ENCODE results near the gene SLC22A31. TPM values are rescaled to one million over a fixed set of nuclear protein-coding genes. Genes with fewer than 3 reads are reported as not detected.

SLC22A31 gene
- total and polyA plus RNA-seq, 9 of the 15 experiments (the other 6 are each of a cell fraction or from before 2014, with no cell fraction given) = 0.29 to 2.2 (median 0.47) TPM; not detected in 3

DNA sequence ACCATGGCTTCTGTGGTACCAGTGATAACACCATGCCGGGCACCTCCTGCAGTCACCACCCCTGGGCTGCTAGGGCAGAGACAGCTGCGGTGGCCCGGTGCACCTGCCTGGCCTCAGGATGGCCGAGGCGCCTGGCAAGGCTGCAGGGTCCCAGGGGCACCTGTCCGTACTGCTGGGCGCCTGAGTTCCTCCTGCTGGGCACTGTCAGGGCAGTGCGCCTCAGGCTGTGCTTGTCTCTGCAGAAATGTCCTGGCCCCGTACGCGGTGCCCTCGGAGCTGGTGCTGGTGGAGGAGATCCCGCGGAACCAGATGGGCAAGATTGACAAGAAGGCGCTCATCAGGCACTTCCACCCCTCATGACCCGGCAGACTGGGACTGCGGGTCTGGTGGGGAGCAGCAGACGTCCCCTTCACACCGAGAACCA is 46.5 kb downstream of the SLC22A31 start:
- no peak; the same call in 2 of the 3 replicates for ATAC-seq
- WGBS (ENCODE audit: insufficient coverage, low coverage, missing lambda C conversion rate) = 87% methylated on average over 14 of the region's 19 CpGs

More for the DNA sequence above, 46.5 kb downstream of the SLC22A31 start:
- H4K20me1 ChIP-seq (replicated peaks; ENCODE audit: control insufficient read depth, insufficient read depth, low read length) = no peaks in the 10 kb centered on the region
- intact Hi-C loops (cut with micrococcal nuclease) = no loop called here
- FAIRE-seq (no peak), DNase-seq (ENCODE audit: extremely low read depth in 1 of 4, low spot score in 3 of 4) (no peak)
- H3K4me1 ChIP-seq (replicated peaks in 1 of 2; ENCODE audit: control insufficient read depth in 2 of 2, insufficient read depth in 2 of 2, low read length in 2 of 2) = peaks cover 0 to 47% of the 10 kb centered on the region in 2 experiments; a peak in 3 of 5 replicates
- no peaks in the 10 kb centered on the region for H3K79me2 ChIP-seq (ENCODE audit: control insufficient read depth, insufficient read depth, low read length)
- peaks cover 15% of the 10 kb centered on the region for H3K9me3 ChIP-seq (replicated peaks; ENCODE audit: control insufficient read depth, insufficient read depth, low read depth, low read length)
- H3K27me3 ChIP-seq (ENCODE audit: control insufficient read depth in 2 of 2, insufficient read depth in 2 of 2, low read length in 2 of 2) = no peaks in the 10 kb centered on the region
- POLR2A ChIA-PET = no interaction called here
- no peak overlapping the region for H3K27ac ChIP-seq (ENCODE audit: extremely low read depth, low read depth, low read length)
- BruUV-seq (replicated peaks) = no TSS peak
- H3K4me2 ChIP-seq (ENCODE audit: insufficient read depth, low read length) = no peak overlapping the region
- H3K9me1 ChIP-seq (ENCODE audit: control insufficient read depth, insufficient read depth, low read length) = no peaks in the 10 kb centered on the region
- TF ChIP-seq CCNT2 (IDR thresholded peaks at IDR 0.05; ENCODE audit: borderline replicate concordance, extremely low read depth, insufficient read length, low read depth, low read length) (peak; percentile 18), MTA3 (IDR thresholded peaks at IDR 0.05; ENCODE audit: borderline replicate concordance) (no peak), POLR2G (IDR thresholded peaks at IDR 0.05; ENCODE audit: low read depth, low read length) (peak; percentile 53; the same call in 1 of the 2 replicates), RBM39 (optimal IDR thresholded peaks at IDR 0.05; ENCODE audit: low read depth, low read length) (no peak)
- TF ChIP-seq, protein P1, sequence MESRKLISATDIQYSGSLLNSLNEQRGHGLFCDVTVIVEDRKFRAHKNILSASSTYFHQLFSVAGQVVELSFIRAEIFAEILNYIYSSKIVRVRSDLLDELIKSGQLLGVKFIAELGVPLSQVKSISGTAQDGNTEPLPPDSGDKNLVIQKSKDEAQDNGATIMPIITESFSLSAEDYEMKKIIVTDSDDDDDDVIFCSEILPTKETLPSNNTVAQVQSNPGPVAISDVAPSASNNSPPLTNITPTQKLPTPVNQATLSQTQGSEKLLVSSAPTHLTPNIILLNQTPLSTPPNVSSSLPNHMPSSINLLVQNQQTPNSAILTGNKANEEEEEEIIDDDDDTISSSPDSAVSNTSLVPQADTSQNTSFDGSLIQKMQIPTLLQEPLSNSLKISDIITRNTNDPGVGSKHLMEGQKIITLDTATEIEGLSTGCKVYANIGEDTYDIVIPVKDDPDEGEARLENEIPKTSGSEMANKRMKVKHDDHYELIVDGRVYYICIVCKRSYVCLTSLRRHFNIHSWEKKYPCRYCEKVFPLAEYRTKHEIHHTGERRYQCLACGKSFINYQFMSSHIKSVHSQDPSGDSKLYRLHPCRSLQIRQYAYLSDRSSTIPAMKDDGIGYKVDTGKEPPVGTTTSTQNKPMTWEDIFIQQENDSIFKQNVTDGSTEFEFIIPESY (CRISPR knock-in tag; IDR thresholded peaks at IDR 0.05) = peak; percentile 74; the same call in 1 of the 2 replicates
- H3K4me3 ChIP-seq = no peak overlapping the region
- no peak overlapping the region for H2AFZ ChIP-seq (ENCODE audit: low read depth, low read length)
- H3K36me3 ChIP-seq (ENCODE audit: control insufficient read depth, insufficient read depth, low read length) = peaks cover 22% of the 10 kb centered on the region; the same call in 2 of the 3 replicates
- CTCF ChIA-PET (ENCODE audit: low intra/inter-chr PET ratio) = no interaction called here
- H3K9ac ChIP-seq (ENCODE audit: insufficient read depth in 1 of 2, low read depth in 2 of 2, low read length in 2 of 2) = no peak overlapping the region; a peak in 1 of 4 replicates
- in situ Hi-C loops (cut with MboI) = no loop called here
